ENCODE data around the gene MRPS10. TPM values are rescaled to one million over a fixed set of nuclear protein-coding genes. Genes with fewer than 3 reads are reported as not detected.
A peak's percentile ranks its signal among the peaks of the same experiment; 100 is the strongest.

The MRPS10 gene
- total and polyA plus RNA-seq, 7 donors: 40.3 to 110 (median 54.5) TPM

- ATAC-seq: no peak
- no peak overlapping the region for H3K27ac ChIP-seq
- no peaks in the 10 kb centered on the region for H3K4me1 ChIP-seq
- H3K27me3 ChIP-seq (ENCODE audit: insufficient read depth in 3 of 3, low read length in 2 of 3): no peaks in the 10 kb centered on the region
- no peak overlapping the region for H3K4me3 ChIP-seq
- peak in 1 of 2 donors; percentile 51 for DNase-seq
- 84 to 86% (median 86%) methylated on average over 31 of the region's 31 CpGs for WGBS, 3 donors
- intact Hi-C loops (cut with DNase I): no loop called here
- no peaks in the 10 kb centered on the region for H3K36me3 ChIP-seq (ENCODE audit: insufficient read depth in 1 of 2, low read depth in 1 of 2)
- no peak for TF ChIP-seq CTCF (IDR thresholded peaks at IDR 0.05)
- H3K9me3 ChIP-seq: no peaks in the 10 kb centered on the region
Measured at GRCh38 chr6:42259286-42259685, 41.6 kb upstream of the MRPS10 start.

GRCh38 chr6:42257614-42258013, 40.0 kb upstream of the MRPS10 start:
- Histone ChIP-seq H3K27me3 (ENCODE audit: insufficient read depth in 3 of 3, low read length in 2 of 3) (no peaks in the 10 kb centered on the region), H3K36me3 (ENCODE audit: insufficient read depth in 1 of 2, low read depth in 1 of 2) (no peaks in the 10 kb centered on the region), H3K27ac (no peak overlapping the region), H3K4me1 (no peaks in the 10 kb centered on the region), H3K9me3 (no peaks in the 10 kb centered on the region), H3K4me3 (no peak overlapping the region)
- TF ChIP-seq CTCF (IDR thresholded peaks at IDR 0.05): no peak
- ATAC-seq: no peak
- WGBS, 3 donors: 83 to 87% (median 87%) methylated on average over 3 of the region's 3 CpGs
- intact Hi-C loops (cut with DNase I): no loop called here
- DNase-seq: no peak

- intact Hi-C loops (cut with DNase I): no loop called here
- Histone ChIP-seq H3K9me3 (no peaks in the 10 kb centered on the region), H3K4me1 (peaks cover 5% of the 10 kb centered on the region), H3K27ac (no peak overlapping the region), H3K36me3 (ENCODE audit: insufficient read depth in 1 of 2, low read depth in 1 of 2) (no peaks in the 10 kb centered on the region), H3K4me3 (no peak overlapping the region), H3K27me3 (ENCODE audit: insufficient read depth in 3 of 3, low read length in 2 of 3) (no peaks in the 10 kb centered on the region)
- no peak for DNase-seq
- no peak for TF ChIP-seq CTCF (IDR thresholded peaks at IDR 0.05)
- no peak for ATAC-seq
- WGBS, 3 donors: 61 to 69% (median 65%) methylated on average over 3 of the region's 3 CpGs
Measured at GRCh38 chr6:42257063-42257462, 39.4 kb upstream of the MRPS10 start.

- 80 to 85% (median 81%) methylated on average over 5 of the region's 5 CpGs for WGBS, 3 donors
Measured at GRCh38 chr6:42255050-42255449, 37.4 kb upstream of the MRPS10 start.

More at GRCh38 chr6:42255050-42255449, 37.4 kb upstream of the MRPS10 start:
- peaks cover 10% of the 10 kb centered on the region for H3K4me1 ChIP-seq
- no peak for ATAC-seq
- H3K27me3 ChIP-seq (ENCODE audit: insufficient read depth in 3 of 3, low read length in 2 of 3): no peaks in the 10 kb centered on the region
- no peaks in the 10 kb centered on the region for H3K36me3 ChIP-seq (ENCODE audit: insufficient read depth in 1 of 2, low read depth in 1 of 2)
- no peak for DNase-seq
- intact Hi-C loops (cut with DNase I): no loop called here
- no peak for TF ChIP-seq CTCF (IDR thresholded peaks at IDR 0.05)
- no peak overlapping the region for H3K27ac ChIP-seq
- no peaks in the 10 kb centered on the region for H3K9me3 ChIP-seq
- no peak overlapping the region for H3K4me3 ChIP-seq
